ENCODE results near the gene RASA3.
A peak's percentile ranks its signal among the peaks of the same experiment; 100 is the strongest.

The RASA3 gene

GRCh38 chr13:114066956-114067355 is 65.5 kb downstream of the RASA3 start:
- no peak for DNase-seq
- no peak overlapping the region for H3K4me3 ChIP-seq (ENCODE audit: low read depth, low read length)
- no peak for TF ChIP-seq CTCF (IDR thresholded peaks at IDR 0.05; ENCODE audit: low read depth, low read length, missing control alignments)
- H3K27me3 ChIP-seq (replicated peaks), result no peaks in the 10 kb centered on the region
- in situ Hi-C loops (cut with HindIII; ENCODE audit: low pct_ligation_motif_present, low sequenced_read_pairs), result no loop called here
- H3K36me3 ChIP-seq (replicated peaks), result peaks cover 12% of the 10 kb centered on the region
- H3K27ac ChIP-seq, result peak overlapping the region; percentile 35

- TF ChIP-seq CTCF (IDR thresholded peaks at IDR 0.05; ENCODE audit: low read depth, low read length, missing control alignments), result no peak
- Histone ChIP-seq H3K36me3 (replicated peaks) (peaks cover 5% of the 10 kb centered on the region), H3K27ac (peak overlapping the region; percentile 95), H3K4me3 (ENCODE audit: low read depth, low read length) (no peak overlapping the region), H3K27me3 (replicated peaks) (no peaks in the 10 kb centered on the region)
- in situ Hi-C loops (cut with HindIII; ENCODE audit: low pct_ligation_motif_present, low sequenced_read_pairs), result no loop called here
- DNase-seq, result no peak
Measured at GRCh38 chr13:114065926-114066774, 66.3 kb downstream of the RASA3 start.

- in situ Hi-C loops (cut with HindIII; ENCODE audit: low pct_ligation_motif_present, low sequenced_read_pairs), result no loop called here
- H3K27me3 ChIP-seq (replicated peaks), result no peaks in the 10 kb centered on the region
Measured at GRCh38 chr13:114065141-114065925, 67.1 kb downstream of the RASA3 start.

GRCh38 chr13:114064450-114065140 is 67.8 kb downstream of the RASA3 start:
- DNase-seq, result no peak
- in situ Hi-C loops (cut with HindIII; ENCODE audit: low pct_ligation_motif_present, low sequenced_read_pairs), result no loop called here
- Histone ChIP-seq H3K27me3 (replicated peaks) (no peaks in the 10 kb centered on the region), H3K27ac (peak overlapping the region; percentile 95), H3K36me3 (replicated peaks) (peaks cover 8% of the 10 kb centered on the region), H3K4me3 (ENCODE audit: low read depth, low read length) (peak overlapping the region; percentile 36)
- peak; percentile 13 for TF ChIP-seq CTCF (IDR thresholded peaks at IDR 0.05; ENCODE audit: low read depth, low read length, missing control alignments)

More at GRCh38 chr13:114065141-114065925, 67.1 kb downstream of the RASA3 start:
- DNase-seq, result peak; percentile 94
- Histone ChIP-seq H3K4me3 (ENCODE audit: low read depth, low read length) (peak overlapping the region; percentile 29), H3K36me3 (replicated peaks) (peaks cover 3% of the 10 kb centered on the region), H3K27ac (peak overlapping the region; percentile 95)
- TF ChIP-seq CTCF (IDR thresholded peaks at IDR 0.05; ENCODE audit: low read depth, low read length, missing control alignments), result peak; percentile 26

GRCh38 chr13:114063545-114064449 is 68.6 kb downstream of the RASA3 start:
- H3K36me3 ChIP-seq (replicated peaks), result peaks cover 13% of the 10 kb centered on the region
- DNase-seq, result no peak
- in situ Hi-C loops (cut with HindIII; ENCODE audit: low pct_ligation_motif_present, low sequenced_read_pairs), result no loop called here

More at GRCh38 chr13:114063545-114064449, 68.6 kb downstream of the RASA3 start:
- no peak for TF ChIP-seq CTCF (IDR thresholded peaks at IDR 0.05; ENCODE audit: low read depth, low read length, missing control alignments)
- H3K27me3 ChIP-seq (replicated peaks), result no peaks in the 10 kb centered on the region
- H3K4me3 ChIP-seq (ENCODE audit: low read depth, low read length), result peak overlapping the region; percentile 36
- peak overlapping the region; percentile 95 for H3K27ac ChIP-seq
